Ascending aorta (tissue), 2 donors: ENCODE measurements around the gene MUSK. TPM values are rescaled to one million over a fixed set of nuclear protein-coding genes. Genes with fewer than 3 reads are reported as not detected.

Experiments
- DNase-seq, 2 donors: peaks; one replicate each; pipeline ENCODE4 v3.0.0-alpha.2; 2019; ENCODE audit warnings: low spot score in 2 of 2
- H3K27ac ChIP-seq, 2 donors: fragments of 200-600 bp; sonication (generic); one replicate each; pipeline ENCODE4 v1.5.1; 2016 to 2017; ENCODE audit warnings: mild to moderate bottlenecking in 1 of 2
- H3K27me3 ChIP-seq: fragments of 200-600 bp; sonication (generic); one replicate; pipeline ENCODE4 v1.5.1; 2017
- H3K36me3 ChIP-seq, 2 donors: fragments of 200-600 bp; sonication (generic); one replicate each; pipeline ENCODE4 v1.5.1; 2016
- H3K4me1 ChIP-seq, 2 donors: fragments of 200-600 bp; sonication (generic); one replicate each; pipeline ENCODE4 v1.5.1; 2016 to 2017; ENCODE audit warnings: mild to moderate bottlenecking in 1 of 2
- H3K4me3 ChIP-seq, 2 donors: fragments of 200-600 bp; sonication (generic); one replicate each; pipeline ENCODE4 v1.5.1; 2016 to 2017; ENCODE audit warnings: mild to moderate bottlenecking in 1 of 2
- H3K9me3 ChIP-seq, 2 donors: fragments of 200-600 bp; sonication (generic); one replicate each; pipeline ENCODE4 v1.5.1; 2016
- intact Hi-C: fragments of 100-400 bp; cut with DNase I; formaldehyde crosslinking; loops from one replicate; pipeline ENCODE4 v1.15.1; 2023
- total RNA-seq: library from RNA; depleted of rRNA; stranded (reverse); fragments of >200 nt; gene quantifications from one replicate; pipeline ENCODE4 v1.1.0, GENCODE V29; 2016
- TF ChIP-seq, protein P1 (sequence below), 3 experiments: fragments of 200-600 bp in 2 of 3; fragments of 450-650 bp in 1 of 3; sonication (generic) in 2 of 3; IDR thresholded peaks; one replicate each; pipeline ENCODE4 v1.5.1; 2016 to 2019; ENCODE audit warnings: antibody characterized with exemption in 3 of 3, mild to moderate bottlenecking in 1 of 3, moderate library complexity in 1 of 3

Gene MUSK
- total RNA-seq, 1 donor from 2014 or later, result not detected

DNA sequence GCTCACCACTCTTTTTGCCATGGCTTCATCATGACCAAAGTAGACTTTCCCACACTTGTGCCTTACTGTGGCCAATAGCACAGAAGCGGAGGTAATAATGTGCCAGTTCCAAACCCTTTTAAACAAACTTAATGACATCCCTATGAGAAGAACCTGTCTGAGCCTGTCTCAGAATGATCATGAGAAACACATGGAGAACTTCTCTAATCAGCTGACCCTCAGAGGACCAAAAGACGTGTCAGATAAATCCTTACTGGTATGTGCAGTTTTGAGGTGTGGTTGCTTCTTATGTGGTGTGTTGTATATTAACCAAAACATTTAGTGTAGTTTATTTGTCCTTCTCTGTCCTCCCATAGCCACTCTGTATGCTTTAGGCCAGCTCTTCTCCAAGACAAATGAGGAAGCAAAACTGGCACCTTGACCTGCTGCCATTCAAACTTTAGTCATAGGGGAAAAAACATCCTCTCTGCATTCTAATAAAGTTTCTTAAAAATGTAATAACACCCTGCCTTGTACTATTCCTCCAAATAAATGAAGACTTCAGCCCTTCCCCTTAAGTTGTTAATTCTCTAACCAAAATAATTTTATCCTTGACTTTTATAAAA, 168.9 kb downstream of the MUSK start:
- Histone ChIP-seq H3K27me3 (no peaks in the 10 kb centered on the region), H3K9me3 (no peaks in the 10 kb centered on the region), H3K36me3 (no peaks in the 10 kb centered on the region), H3K4me1 (peaks cover 0 to 3% of the 10 kb centered on the region in 2 donors), H3K4me3 (no peak overlapping the region), H3K27ac (no peak overlapping the region)
- intact Hi-C loops, result no loop called here
- no peak for DNase-seq
- TF ChIP-seq, protein P1, sequence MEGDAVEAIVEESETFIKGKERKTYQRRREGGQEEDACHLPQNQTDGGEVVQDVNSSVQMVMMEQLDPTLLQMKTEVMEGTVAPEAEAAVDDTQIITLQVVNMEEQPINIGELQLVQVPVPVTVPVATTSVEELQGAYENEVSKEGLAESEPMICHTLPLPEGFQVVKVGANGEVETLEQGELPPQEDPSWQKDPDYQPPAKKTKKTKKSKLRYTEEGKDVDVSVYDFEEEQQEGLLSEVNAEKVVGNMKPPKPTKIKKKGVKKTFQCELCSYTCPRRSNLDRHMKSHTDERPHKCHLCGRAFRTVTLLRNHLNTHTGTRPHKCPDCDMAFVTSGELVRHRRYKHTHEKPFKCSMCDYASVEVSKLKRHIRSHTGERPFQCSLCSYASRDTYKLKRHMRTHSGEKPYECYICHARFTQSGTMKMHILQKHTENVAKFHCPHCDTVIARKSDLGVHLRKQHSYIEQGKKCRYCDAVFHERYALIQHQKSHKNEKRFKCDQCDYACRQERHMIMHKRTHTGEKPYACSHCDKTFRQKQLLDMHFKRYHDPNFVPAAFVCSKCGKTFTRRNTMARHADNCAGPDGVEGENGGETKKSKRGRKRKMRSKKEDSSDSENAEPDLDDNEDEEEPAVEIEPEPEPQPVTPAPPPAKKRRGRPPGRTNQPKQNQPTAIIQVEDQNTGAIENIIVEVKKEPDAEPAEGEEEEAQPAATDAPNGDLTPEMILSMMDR (IDR thresholded peaks at IDR 0.05), result no peak

DNA sequence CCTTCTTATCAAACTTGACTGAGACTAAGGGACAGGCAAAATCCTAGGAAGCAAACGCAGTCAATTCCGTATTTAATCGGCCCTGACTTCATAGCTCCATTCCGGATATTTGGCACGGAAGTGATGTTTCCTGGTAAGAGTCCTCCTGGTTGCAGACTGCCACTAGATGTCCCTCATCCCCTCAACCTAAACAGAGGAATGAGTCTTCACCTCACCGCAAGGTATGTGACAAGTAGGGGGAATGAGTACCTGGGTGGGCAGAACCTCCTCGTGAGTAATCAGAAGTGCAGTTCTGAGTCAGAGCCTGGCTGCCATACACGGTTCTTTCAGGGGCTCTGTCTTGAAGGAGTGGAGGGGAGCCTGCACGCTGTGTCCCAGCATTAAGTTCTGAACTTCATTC, 173.6 kb downstream of the MUSK start:
- TF ChIP-seq, protein P1 (IDR thresholded peaks at IDR 0.05), result no peak
- Histone ChIP-seq H3K36me3 (no peaks in the 10 kb centered on the region), H3K27me3 (no peaks in the 10 kb centered on the region), H3K27ac (no peak overlapping the region), H3K4me1 (no peaks in the 10 kb centered on the region), H3K9me3 (no peaks in the 10 kb centered on the region), H3K4me3 (no peak overlapping the region)
- intact Hi-C loops, result no loop called here
- no peak for DNase-seq

DNA sequence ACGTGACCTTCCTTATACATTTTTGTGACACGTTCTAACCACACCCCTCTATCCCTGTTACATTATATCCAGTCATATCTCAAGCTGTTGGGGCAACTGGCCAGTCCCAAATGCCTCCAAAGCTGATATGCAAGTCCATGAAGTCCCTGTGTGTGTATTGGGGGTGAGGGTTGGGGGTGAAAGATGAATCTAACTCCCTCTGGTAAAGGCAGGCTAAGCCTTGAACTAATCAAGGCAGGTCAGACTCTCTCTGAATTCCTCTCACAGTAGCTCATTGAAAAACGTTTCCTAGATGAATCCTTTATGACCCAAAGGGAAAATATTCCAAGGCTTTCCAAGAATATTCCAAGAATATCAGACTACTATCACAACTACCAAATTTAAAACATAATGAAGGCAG, 174.4 kb downstream of the MUSK start:
- no peaks in the 10 kb centered on the region for H3K27me3 ChIP-seq
- TF ChIP-seq, protein P1 (IDR thresholded peaks at IDR 0.05), result no peak
- H3K4me1 ChIP-seq, result no peaks in the 10 kb centered on the region
- H3K36me3 ChIP-seq, result no peaks in the 10 kb centered on the region
- DNase-seq, result no peak
- intact Hi-C loops, result no loop called here
- no peak overlapping the region for H3K27ac ChIP-seq
- no peak overlapping the region for H3K4me3 ChIP-seq
- H3K9me3 ChIP-seq, result no peaks in the 10 kb centered on the region

DNA sequence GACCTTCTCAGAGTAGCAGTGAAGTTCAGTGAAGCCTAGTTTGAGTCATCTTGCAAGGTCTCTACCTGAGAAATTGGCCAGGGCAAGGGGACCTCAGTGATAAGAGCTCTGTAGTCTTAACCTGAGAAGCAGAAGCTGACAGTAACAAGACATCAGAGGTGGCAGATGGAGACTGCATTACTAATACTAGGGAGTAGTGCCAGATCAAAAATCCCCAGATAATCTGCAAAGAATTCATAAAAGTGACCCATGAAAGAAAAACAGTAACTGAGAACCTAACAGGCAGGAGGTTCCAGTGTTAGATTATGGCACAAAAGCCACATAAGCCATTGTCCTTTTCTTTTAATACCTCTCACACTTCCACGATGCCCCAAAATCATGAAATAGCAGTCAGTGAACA, 175.5 kb downstream of the MUSK start:
- no peaks in the 10 kb centered on the region for H3K27me3 ChIP-seq
- H3K4me1 ChIP-seq, result no peaks in the 10 kb centered on the region
- no peaks in the 10 kb centered on the region for H3K9me3 ChIP-seq
- intact Hi-C loops, result no loop called here
- no peak overlapping the region for H3K4me3 ChIP-seq
- no peak overlapping the region for H3K27ac ChIP-seq
- no peaks in the 10 kb centered on the region for H3K36me3 ChIP-seq
- TF ChIP-seq, protein P1 (IDR thresholded peaks at IDR 0.05), result no peak
- DNase-seq, result no peak

DNA sequence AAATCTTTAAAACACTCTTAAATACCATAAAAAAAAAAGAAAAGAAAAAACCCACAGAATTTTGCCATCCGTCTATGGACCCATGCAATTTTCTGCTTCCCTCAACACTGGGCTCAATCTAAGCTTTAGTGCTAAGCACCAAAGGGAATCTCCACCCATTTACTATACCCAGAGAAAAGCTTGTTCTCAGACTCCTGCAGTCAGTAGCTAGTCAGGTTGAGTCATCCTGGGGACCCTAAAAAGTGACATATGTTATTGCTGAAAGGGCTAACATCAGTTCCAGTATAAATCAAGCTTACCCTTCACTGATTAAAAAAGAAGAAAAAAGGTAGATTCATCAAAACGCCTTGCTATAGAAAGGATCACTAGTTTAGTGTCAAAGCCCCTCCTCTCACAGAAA, 177.6 kb downstream of the MUSK start:
- Histone ChIP-seq H3K9me3 (no peaks in the 10 kb centered on the region), H3K27me3 (no peaks in the 10 kb centered on the region), H3K4me3 (no peak overlapping the region), H3K27ac (no peak overlapping the region), H3K4me1 (no peaks in the 10 kb centered on the region), H3K36me3 (no peaks in the 10 kb centered on the region)
- TF ChIP-seq, protein P1 (IDR thresholded peaks at IDR 0.05), result no peak
- intact Hi-C loops, result no loop called here
- DNase-seq, result no peak

DNA sequence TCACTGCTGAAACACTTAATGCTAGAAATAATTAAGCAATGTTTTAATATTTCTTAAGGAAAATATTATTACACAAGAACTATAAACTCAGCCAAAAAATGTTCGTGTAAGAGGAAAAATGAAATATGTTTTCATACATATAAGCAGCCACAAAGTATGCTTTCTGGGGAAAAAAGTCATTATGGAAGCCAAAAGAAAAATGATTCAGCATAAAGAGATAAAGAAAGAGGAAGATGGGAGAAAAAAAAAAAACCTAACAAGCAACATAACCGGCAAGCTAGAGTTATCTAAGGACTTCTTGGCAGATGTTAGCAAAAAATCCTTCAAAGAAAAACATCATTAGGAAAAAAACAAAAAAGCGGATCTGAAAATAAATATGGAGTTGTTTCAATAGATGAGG, 179.1 kb downstream of the MUSK start:
- TF ChIP-seq, protein P1 (IDR thresholded peaks at IDR 0.05), result no peak
- Histone ChIP-seq H3K4me1 (no peaks in the 10 kb centered on the region), H3K27ac (peak overlapping the region in 1 of 2 donors; percentile 6), H3K27me3 (no peaks in the 10 kb centered on the region), H3K4me3 (no peak overlapping the region), H3K36me3 (no peaks in the 10 kb centered on the region), H3K9me3 (no peaks in the 10 kb centered on the region)
- intact Hi-C loops, result no loop called here
- DNase-seq, result no peak
